ENCODE data around the gene ZNF524. TPM values are rescaled to one million over a fixed set of nuclear protein-coding genes. Genes with fewer than 3 reads are reported as not detected.

Gene ZNF524
- total and polyA plus RNA-seq, 10 of the 15 experiments (the other 5 are each of a cell fraction or from before 2014, with no cell fraction given) = 0.47 to 18.6 (median 12.4) TPM; not detected in 1

DNA sequence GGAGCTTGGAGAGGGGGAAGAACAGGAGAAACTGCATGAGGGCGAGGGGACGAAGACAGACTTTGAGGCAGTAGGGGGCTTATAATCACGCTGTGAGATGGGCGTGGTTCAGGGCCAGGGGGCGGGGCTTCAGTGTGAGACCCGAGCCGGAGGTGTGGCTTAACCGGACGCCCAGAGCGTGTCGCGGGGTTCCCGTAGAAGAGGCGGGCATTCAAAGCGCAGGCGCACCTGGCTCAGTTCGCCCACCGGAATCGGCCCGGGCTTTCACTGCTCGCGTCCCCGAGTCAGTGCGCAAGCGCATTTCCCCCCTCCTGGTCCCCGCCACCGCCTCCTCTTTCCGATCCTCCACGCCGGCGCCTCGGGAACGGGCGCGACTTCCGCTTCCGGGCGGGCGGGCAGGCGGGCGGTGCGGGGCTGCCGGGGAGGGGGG lies 5.1 kb downstream of the ZNF524 start (continued):
- TF ChIP-seq KAT2A (conservative IDR thresholded peaks at IDR 0.05; ENCODE audit: control insufficient read depth, low read depth, low read length) (no peak), PAX5 (IDR thresholded peaks at IDR 0.05; ENCODE audit: borderline replicate concordance, low read depth, low read length) (0 out of 2 replicates have a peak, but pooled peaks have one; percentile 11), EGR1 (IDR thresholded peaks at IDR 0.05; ENCODE audit: borderline replicate concordance in 1 of 2, low read depth in 2 of 2, low read length in 2 of 2) (peak in 1 of 2 experiments; percentile 71; a peak in 2 of 3 replicates), TCF3 (IDR thresholded peaks at IDR 0.05; ENCODE audit: borderline replicate concordance, insufficient read depth, low read depth, low read length) (0 out of 2 replicates have a peak, but pooled peaks have one; percentile 9)

- ATAC-seq (peak; percentile 68), FAIRE-seq (peak; percentile 95), DNase-seq (ENCODE audit: low read depth, low spot score) (peak; percentile 57)
- 1% methylated on average over 27 of the region's 44 CpGs for WGBS (ENCODE audit: insufficient coverage, insufficient replicate concordance, low lambda C conversion rate, missing lambda C conversion rate)
- H4K20me1 ChIP-seq (ENCODE audit: control insufficient read depth, insufficient read depth) = no peaks in the 10 kb centered on the region
- no peaks in the 10 kb centered on the region for H3K27me3 ChIP-seq (replicated peaks in 1 of 2; ENCODE audit: control insufficient read depth in 2 of 2, insufficient read depth in 2 of 2, low read length in 1 of 2)
- SMC1A ChIA-PET (ENCODE audit: uncharacterized antibody, unreplicated experiment) = interaction anchor here (0.8 to 2.2 kb wide), 13 partner anchors 7 to 129 kb away, joined by 3 to 10 read pairs (median 5); partner anchors contain the start of genes ZNF628 and ZNF784
- POLR2A ChIA-PET = interaction anchor here (0.6 to 2.4 kb wide), 12 partner anchors 19 to 198 kb away, joined by 3 to 21 read pairs (median 5); partner anchors contain the start of genes UBE2S, ZNF580, ZNF628 and ZNF784
- peaks cover 10% of the 10 kb centered on the region; the same call in 1 of the 2 replicates for H3K4me1 ChIP-seq (ENCODE audit: control insufficient read depth, insufficient read depth, low read length)
- H2AFZ ChIP-seq (ENCODE audit: control insufficient read depth, low read depth, low read length) = peak within 1 kb of the TSS; percentile 61
- peaks cover 33% of the 10 kb centered on the region for H3K79me2 ChIP-seq (ENCODE audit: control insufficient read depth, insufficient read depth, low read length)
- peaks cover 2% of the 10 kb centered on the region; the same call in 1 of the 3 replicates for H3K9me3 ChIP-seq (replicated peaks; ENCODE audit: control insufficient read depth, insufficient read depth, low read length)
- H3K4me3 ChIP-seq = peak within 1 kb of the TSS; percentile 69
- CTCF ChIA-PET = interaction anchor here (0.6 to 4.6 kb wide), 22 partner anchors 13 to 266 kb away, joined by 3 to 76 read pairs (median 5); partner anchors contain the start of genes ISOC2, KMT5C, TMEM238 and U2AF2
- no TSS peak for BruUV-seq (replicated peaks)
- peak within 1 kb of the TSS; percentile 77 for H3K9ac ChIP-seq (ENCODE audit: control insufficient read depth, insufficient read depth, low read length)
- peak within 1 kb of the TSS; percentile 90 for H3K27ac ChIP-seq (ENCODE audit: control insufficient read depth, insufficient read depth)
- H3K4me2 ChIP-seq (ENCODE audit: control insufficient read depth, insufficient read depth) = peak within 1 kb of the TSS; percentile 99
- intact Hi-C loops (cut with micrococcal nuclease; ENCODE audit: unreplicated experiment) (loop anchor here (1.0 kb wide), 2 partner anchors 89 to 267 kb away; partner anchors contain the start of gene KMT5C), in situ Hi-C loops (cut with MboI) (no loop called here)
- peaks cover 0 to 12% of the 10 kb centered on the region in 2 experiments for H3K36me3 ChIP-seq (ENCODE audit: control insufficient read depth in 2 of 2, insufficient read depth in 2 of 2, low read length in 1 of 2)
- RAD21 ChIA-PET (ENCODE audit: unreplicated experiment) = interaction anchor here (0.7 to 3.3 kb wide), 12 partner anchors 15 to 326 kb away, joined by 3 to 29 read pairs (median 4); partner anchors contain the start of genes CCDC106, HSPBP1, ZNF628 and ZNF784
- TF ChIP-seq ZNF622 (IDR thresholded peaks at IDR 0.05) (no peak), MTA3 (IDR thresholded peaks at IDR 0.05; ENCODE audit: borderline replicate concordance, low read length) (no peak), SMC3 (IDR thresholded peaks at IDR 0.05; ENCODE audit: borderline replicate concordance, low read length) (peak; percentile 51; the same call in 1 of the 2 replicates), JUND (IDR thresholded peaks at IDR 0.05; ENCODE audit: low read depth, low read length) (peak; percentile 7; the same call in 1 of the 2 replicates), ZNF687 (IDR thresholded peaks at IDR 0.05) (no peak), ATF7 (IDR thresholded peaks at IDR 0.05; ENCODE audit: low read depth) (peak; percentile 41; the same call in 1 of the 2 replicates), LARP7 (IDR thresholded peaks at IDR 0.05) (0 out of 2 replicates have a peak, but pooled peaks have one; percentile 32), POLR2AphosphoS5 (IDR thresholded peaks at IDR 0.05; ENCODE audit: low read length) (0 out of 2 replicates have a peak, but pooled peaks have one; percentile 23), SMARCA5 (IDR thresholded peaks at IDR 0.05) (peak; percentile 67; the same call in 1 of the 2 replicates), ETV6 (conservative IDR thresholded peaks at IDR 0.05 in 1 of 2, IDR thresholded peaks at IDR 0.05 in 1 of 2; ENCODE audit: borderline replicate concordance in 1 of 2, low read depth in 1 of 2) (peak in 1 of 2 experiments; percentile 42; a peak in 1 of 4 replicates), CBX3 (IDR thresholded peaks at IDR 0.05; ENCODE audit: borderline replicate concordance, low read depth) (no peak), CREB1 (IDR thresholded peaks at IDR 0.05; ENCODE audit: low read depth) (0 out of 2 replicates have a peak, but pooled peaks have one; percentile 27)
Measured at GRCh38 chr19:55605637-55606470, 5.8 kb downstream of the ZNF524 start, which contains the start of gene ZNF865. Gene ZNF865 (plus strand): TSS chr19:55605647. CDS start chr19:55613619, 7,972 bp downstream.

Measured in GM12878 (cell line).